ENCODE data around the gene ELOVL1. TPM values are rescaled to one million over a fixed set of nuclear protein-coding genes. Genes with fewer than 3 reads are reported as not detected.
A peak's percentile ranks its signal among the peaks of the same experiment; 100 is the strongest.

Gene ELOVL1
- total and polyA plus RNA-seq, 2 of the 13 experiments (the other 11 are each of a cell fraction or from before 2014, with no cell fraction given) = 55.2 to 77.4 TPM

- TF ChIP-seq ZHX1 (CRISPR knock-in tag; IDR thresholded peaks at IDR 0.05; ENCODE audit: low read depth) = no peak
- TF ChIP-seq ZNF788 (CRISPR knock-in tag; IDR thresholded peaks at IDR 0.05; ENCODE audit: borderline replicate concordance) = peak; percentile 55; the same call in 1 of the 2 replicates
- no peak for TF ChIP-seq MLLT10 (CRISPR knock-in tag; IDR thresholded peaks at IDR 0.05)
- no peak for TF ChIP-seq MNT (IDR thresholded peaks at IDR 0.05)
- peak; percentile 58; the same call in 1 of the 2 replicates for TF ChIP-seq ZNF747 (CRISPR knock-in tag; IDR thresholded peaks at IDR 0.05; ENCODE audit: borderline replicate concordance)
- peak; percentile 98 for TF ChIP-seq ZFX (CRISPR knock-in tag; IDR thresholded peaks at IDR 0.05; ENCODE audit: low read depth)
- TF ChIP-seq ZNF460 (CRISPR knock-in tag; IDR thresholded peaks at IDR 0.05; ENCODE audit: borderline replicate concordance) = no peak
- TF ChIP-seq ZNF780A (CRISPR knock-in tag; IDR thresholded peaks at IDR 0.05) = peak; percentile 66; the same call in 1 of the 2 replicates
- TF ChIP-seq NFAT5 (CRISPR knock-in tag; IDR thresholded peaks at IDR 0.05) = peak; percentile 81
- peak; percentile 70; the same call in 1 of the 2 replicates for TF ChIP-seq ZNF224 (CRISPR knock-in tag; IDR thresholded peaks at IDR 0.05)
- peak; percentile 32; the same call in 1 of the 2 replicates for TF ChIP-seq FOXK1 (CRISPR knock-in tag; IDR thresholded peaks at IDR 0.05; ENCODE audit: borderline replicate concordance, low read depth)
- TF ChIP-seq MLXIP (CRISPR knock-in tag; IDR thresholded peaks at IDR 0.05; ENCODE audit: borderline replicate concordance) = 0 out of 2 replicates have a peak, but pooled peaks have one; percentile 21
- TF ChIP-seq ZNF230 (CRISPR knock-in tag; IDR thresholded peaks at IDR 0.05) = peak; percentile 95
- TF ChIP-seq ZNF264 (CRISPR knock-in tag; IDR thresholded peaks at IDR 0.05) = peak; percentile 72; the same call in 1 of the 2 replicates
- no peak for TF ChIP-seq CENPX (CRISPR knock-in tag; IDR thresholded peaks at IDR 0.05)
- TF ChIP-seq ZNF160 (CRISPR knock-in tag; IDR thresholded peaks at IDR 0.05) = peak; percentile 89
Measured at GRCh38 chr1:43367904-43368645, at the start of gene ELOVL1 (continued).
